ENCODE measurements around the gene ENPP6. TPM values are rescaled to one million over a fixed set of nuclear protein-coding genes. Genes with fewer than 3 reads are reported as not detected.

ENPP6 gene
- total RNA-seq, 1 experiment from 2014 or later = not detected

DNA sequence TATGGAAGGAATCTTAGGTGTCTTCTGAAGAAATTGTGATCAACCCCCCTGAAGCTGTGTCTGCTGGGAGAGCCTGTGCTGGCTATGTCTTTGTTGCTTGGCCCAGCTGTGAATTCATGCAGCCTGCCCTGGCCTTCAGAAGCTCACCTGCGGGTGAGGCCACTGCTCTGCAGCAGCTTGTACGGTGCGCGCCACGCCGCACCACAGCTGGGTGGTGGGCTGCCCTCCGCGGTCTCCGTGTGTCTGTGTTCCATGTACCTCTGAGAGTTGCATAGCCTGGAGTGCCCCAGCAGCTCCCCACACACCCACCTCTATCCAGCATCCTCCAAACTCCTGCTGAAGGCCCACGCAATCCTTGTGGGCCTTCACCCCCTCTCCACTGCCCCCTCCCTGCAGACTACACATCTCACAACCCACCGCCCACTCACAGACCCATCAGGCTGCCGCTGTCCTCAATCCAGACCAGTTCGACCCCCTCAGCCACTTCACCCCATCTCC is 65.6 kb downstream of the ENPP6 start:
- TF ChIP-seq, protein P1, sequence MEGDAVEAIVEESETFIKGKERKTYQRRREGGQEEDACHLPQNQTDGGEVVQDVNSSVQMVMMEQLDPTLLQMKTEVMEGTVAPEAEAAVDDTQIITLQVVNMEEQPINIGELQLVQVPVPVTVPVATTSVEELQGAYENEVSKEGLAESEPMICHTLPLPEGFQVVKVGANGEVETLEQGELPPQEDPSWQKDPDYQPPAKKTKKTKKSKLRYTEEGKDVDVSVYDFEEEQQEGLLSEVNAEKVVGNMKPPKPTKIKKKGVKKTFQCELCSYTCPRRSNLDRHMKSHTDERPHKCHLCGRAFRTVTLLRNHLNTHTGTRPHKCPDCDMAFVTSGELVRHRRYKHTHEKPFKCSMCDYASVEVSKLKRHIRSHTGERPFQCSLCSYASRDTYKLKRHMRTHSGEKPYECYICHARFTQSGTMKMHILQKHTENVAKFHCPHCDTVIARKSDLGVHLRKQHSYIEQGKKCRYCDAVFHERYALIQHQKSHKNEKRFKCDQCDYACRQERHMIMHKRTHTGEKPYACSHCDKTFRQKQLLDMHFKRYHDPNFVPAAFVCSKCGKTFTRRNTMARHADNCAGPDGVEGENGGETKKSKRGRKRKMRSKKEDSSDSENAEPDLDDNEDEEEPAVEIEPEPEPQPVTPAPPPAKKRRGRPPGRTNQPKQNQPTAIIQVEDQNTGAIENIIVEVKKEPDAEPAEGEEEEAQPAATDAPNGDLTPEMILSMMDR (IDR thresholded peaks at IDR 0.05; ENCODE audit: unreplicated experiment) = no peak
- ChIA-PET CTCF (interaction anchor here (0.6 kb wide), 1 partner anchor 28 kb away, joined by 6 read pairs; no protein-coding TSS in a partner anchor), POLR2A (no interaction called here)
- Mint-ChIP-seq H3K36me3 (ENCODE audit: insufficient read depth, unreplicated experiment) (no peaks in the 10 kb centered on the region), H3K27me3 (ENCODE audit: insufficient read depth, unreplicated experiment) (no peaks in the 10 kb centered on the region), H3K27ac (ENCODE audit: low read depth, unreplicated experiment) (no peak overlapping the region), H3K4me1 (ENCODE audit: insufficient read depth, unreplicated experiment) (no peaks in the 10 kb centered on the region), H3K9me3 (ENCODE audit: unreplicated experiment) (no peaks in the 10 kb centered on the region), H3K4me3 (ENCODE audit: unreplicated experiment) (no peak overlapping the region)
- no TSS peak for BruUV-seq (replicated peaks)
- intact Hi-C loops (cut with micrococcal nuclease) = no loop called here
- DNase-seq (ENCODE audit: unreplicated experiment) = no peak

DNA sequence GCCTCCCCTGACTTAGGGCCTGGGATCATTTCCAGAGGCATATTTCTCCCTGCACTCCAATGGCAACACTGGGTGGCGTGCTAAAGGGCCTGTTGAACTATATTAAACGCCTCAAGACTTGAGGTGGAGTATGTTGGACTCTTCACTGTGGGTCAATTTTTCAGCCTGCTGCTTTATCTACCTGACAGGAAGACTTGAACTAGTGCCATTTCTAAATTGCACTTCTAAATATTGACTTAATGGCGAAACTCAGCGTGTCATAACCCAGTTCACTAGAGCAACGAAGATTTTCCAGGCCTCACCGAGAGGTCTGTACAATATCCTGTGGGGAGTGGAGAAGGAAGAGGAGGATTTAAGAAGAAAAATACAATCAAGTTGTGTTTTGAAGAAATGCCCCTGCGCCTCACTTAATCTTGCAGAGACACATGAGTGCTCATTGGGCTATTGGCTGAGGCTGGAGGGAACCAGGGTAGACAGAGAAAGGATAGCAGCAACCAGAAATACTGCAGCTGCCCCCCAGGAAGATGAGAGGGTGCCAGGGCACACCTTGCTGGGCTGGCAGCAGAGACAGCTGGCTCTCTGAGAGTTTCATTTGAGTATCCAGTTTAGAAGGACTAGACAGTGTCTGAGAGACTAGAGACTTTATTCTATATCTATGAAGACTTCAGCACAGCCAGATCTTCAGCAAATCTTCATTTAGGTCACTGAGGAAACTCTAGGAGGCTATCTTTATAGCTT is 67.4 kb downstream of the ENPP6 start:
- CTCF ChIA-PET = interaction anchor here (0.6 kb wide), 1 partner anchor 50 kb away, joined by 3 read pairs; no protein-coding TSS in a partner anchor

DNA sequence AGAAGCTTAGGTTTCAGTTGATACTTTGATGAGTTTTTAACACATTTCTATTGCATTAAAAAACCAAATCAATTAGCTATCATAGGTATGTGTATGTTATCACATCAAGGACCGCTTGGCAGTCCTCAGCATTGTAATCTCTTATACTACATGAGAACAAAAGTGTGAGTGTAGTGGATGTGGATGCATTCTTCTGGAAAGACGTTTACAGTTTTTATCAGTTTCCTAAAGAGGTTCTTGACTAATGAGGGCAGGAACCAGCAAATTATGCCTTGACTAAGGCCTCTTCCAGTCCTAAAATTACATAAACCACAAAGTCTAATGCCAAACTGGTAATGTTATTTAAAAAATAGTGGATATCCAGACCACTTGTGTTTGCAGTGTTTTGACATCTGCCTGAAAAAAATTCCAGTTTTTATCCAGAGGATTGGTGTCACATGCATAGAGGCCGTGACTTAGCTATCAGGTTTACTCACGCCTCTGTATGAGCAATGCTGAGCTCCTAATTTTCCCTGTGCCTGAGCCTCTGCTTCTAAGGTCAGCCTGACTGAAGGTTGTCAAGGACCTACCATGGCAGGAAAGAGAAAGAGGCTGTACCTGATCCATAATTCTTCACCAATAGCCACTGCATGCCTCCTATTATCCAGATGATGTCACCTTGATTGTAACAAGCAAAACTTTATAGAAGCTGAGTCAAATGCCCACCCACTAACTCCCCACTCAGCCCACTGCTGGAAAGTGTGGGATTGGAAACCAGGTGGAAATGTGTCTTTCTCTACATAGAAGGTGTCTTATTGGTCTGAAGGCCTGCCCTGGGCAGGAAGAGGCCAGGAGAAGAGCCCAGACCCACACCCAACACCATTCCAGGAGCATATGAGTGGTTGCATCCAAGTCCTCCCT is 68.7 kb downstream of the ENPP6 start:
- ChIA-PET CTCF (interaction anchor here (0.6 kb wide), 1 partner anchor 16 kb away, joined by 3 read pairs; no protein-coding TSS in a partner anchor), POLR2A (interaction anchor here (1.0 kb wide), 1 partner anchor 199 kb away, joined by 4 read pairs; no protein-coding TSS in a partner anchor)
- H3K36me3 Mint-ChIP-seq (ENCODE audit: insufficient read depth, unreplicated experiment) = no peaks in the 10 kb centered on the region
- H3K27ac Mint-ChIP-seq (ENCODE audit: low read depth, unreplicated experiment) = no peak overlapping the region
- no peak overlapping the region for H3K4me3 Mint-ChIP-seq (ENCODE audit: unreplicated experiment)
- no peaks in the 10 kb centered on the region for H3K4me1 Mint-ChIP-seq (ENCODE audit: insufficient read depth, unreplicated experiment)
- no peaks in the 10 kb centered on the region for H3K27me3 Mint-ChIP-seq (ENCODE audit: insufficient read depth, unreplicated experiment)
- intact Hi-C loops (cut with micrococcal nuclease) = no loop called here
- no TSS peak for BruUV-seq (replicated peaks)
- TF ChIP-seq, protein P1 (IDR thresholded peaks at IDR 0.05; ENCODE audit: unreplicated experiment) = no peak
- H3K9me3 Mint-ChIP-seq (ENCODE audit: unreplicated experiment) = no peaks in the 10 kb centered on the region
- DNase-seq (ENCODE audit: unreplicated experiment) = no peak

More for the DNA sequence above, 67.4 kb downstream of the ENPP6 start:
- H3K4me1 Mint-ChIP-seq (ENCODE audit: insufficient read depth, unreplicated experiment) = no peaks in the 10 kb centered on the region
- no TSS peak for BruUV-seq (replicated peaks)
- H3K4me3 Mint-ChIP-seq (ENCODE audit: unreplicated experiment) = no peak overlapping the region
- H3K9me3 Mint-ChIP-seq (ENCODE audit: unreplicated experiment) = no peaks in the 10 kb centered on the region
- no peaks in the 10 kb centered on the region for H3K27me3 Mint-ChIP-seq (ENCODE audit: insufficient read depth, unreplicated experiment)
- POLR2A ChIA-PET = no interaction called here
- intact Hi-C loops (cut with micrococcal nuclease) = no loop called here
- TF ChIP-seq, protein P1 (IDR thresholded peaks at IDR 0.05; ENCODE audit: unreplicated experiment) = no peak
- no peak for DNase-seq (ENCODE audit: unreplicated experiment)
- H3K36me3 Mint-ChIP-seq (ENCODE audit: insufficient read depth, unreplicated experiment) = no peaks in the 10 kb centered on the region
- H3K27ac Mint-ChIP-seq (ENCODE audit: low read depth, unreplicated experiment) = no peak overlapping the region

All from MCF 10A (cell line).